Measurements from ENCODE around the gene DNAJC5.

Gene DNAJC5

GRCh38 chr20:63942969-63943807 lies 48.3 kb downstream of the DNAJC5 start:
- H4K20me1 ChIP-seq (ENCODE audit: insufficient read depth, low read length), result no peaks in the 10 kb centered on the region

GRCh38 chr20:63943808-63944077 lies 48.8 kb downstream of the DNAJC5 start:
- H3K36me3 ChIP-seq (ENCODE audit: insufficient read depth, low read length), result peaks cover 45% of the 10 kb centered on the region
- no peaks in the 10 kb centered on the region for H3K9me2 ChIP-seq (ENCODE audit: low read depth, low read length)
- TF ChIP-seq EZH2 (IDR thresholded peaks at IDR 0.05; ENCODE audit: borderline replicate concordance, low read length) (no peak), CTCF (IDR thresholded peaks at IDR 0.05; ENCODE audit: low read length) (no peak)
- no peak overlapping the region for H3K9ac ChIP-seq (ENCODE audit: low read length)
- H3K4me2 ChIP-seq (ENCODE audit: low read length), result no peak overlapping the region
- no peaks in the 10 kb centered on the region for H3K9me3 ChIP-seq (ENCODE audit: low read length)
- no peaks in the 10 kb centered on the region for H3K79me2 ChIP-seq (ENCODE audit: insufficient read depth, low read length)
- no peak overlapping the region for H3K27ac ChIP-seq (ENCODE audit: low read depth, low read length, poor library complexity, severe bottlenecking)
- no peaks in the 10 kb centered on the region for H3F3A ChIP-seq (ENCODE audit: insufficient read depth, low read length)
- no peaks in the 10 kb centered on the region for H4K20me1 ChIP-seq (ENCODE audit: insufficient read depth, low read length)
- H3K4me3 ChIP-seq (ENCODE audit: low read depth, low read length, poor library complexity, severe bottlenecking), result no peak overlapping the region
- H3K4me1 ChIP-seq (ENCODE audit: insufficient read depth, low read length, severe bottlenecking), result peaks cover 17% of the 10 kb centered on the region
- H3K27me3 ChIP-seq (ENCODE audit: insufficient read depth, low read length), result no peaks in the 10 kb centered on the region
- H2AFZ ChIP-seq (ENCODE audit: low read length), result no peak overlapping the region

More at GRCh38 chr20:63942969-63943807, 48.3 kb downstream of the DNAJC5 start:
- H3K36me3 ChIP-seq (ENCODE audit: insufficient read depth, low read length), result peaks cover 47% of the 10 kb centered on the region
- no peaks in the 10 kb centered on the region for H3K27me3 ChIP-seq (ENCODE audit: insufficient read depth, low read length)
- H3K27ac ChIP-seq (ENCODE audit: low read depth, low read length, poor library complexity, severe bottlenecking), result no peak overlapping the region
- H3K4me3 ChIP-seq (ENCODE audit: low read depth, low read length, poor library complexity, severe bottlenecking), result no peak overlapping the region
- H3K4me1 ChIP-seq (ENCODE audit: insufficient read depth, low read length, severe bottlenecking), result peaks cover 15% of the 10 kb centered on the region
- H3K9me2 ChIP-seq (ENCODE audit: low read depth, low read length), result no peaks in the 10 kb centered on the region
- H2AFZ ChIP-seq (ENCODE audit: low read length), result no peak overlapping the region
- TF ChIP-seq CTCF (IDR thresholded peaks at IDR 0.05; ENCODE audit: low read length), result no peak
- no peak for TF ChIP-seq EZH2 (IDR thresholded peaks at IDR 0.05; ENCODE audit: borderline replicate concordance, low read length)
- no peaks in the 10 kb centered on the region for H3K9me3 ChIP-seq (ENCODE audit: low read length)
- no peak overlapping the region for H3K9ac ChIP-seq (ENCODE audit: low read length)
- no peaks in the 10 kb centered on the region for H3F3A ChIP-seq (ENCODE audit: insufficient read depth, low read length)
- no peak overlapping the region for H3K4me2 ChIP-seq (ENCODE audit: low read length)
- H3K79me2 ChIP-seq (ENCODE audit: insufficient read depth, low read length), result no peaks in the 10 kb centered on the region

- TF ChIP-seq CTCF (IDR thresholded peaks at IDR 0.05; ENCODE audit: low read length) (no peak), EZH2 (IDR thresholded peaks at IDR 0.05; ENCODE audit: borderline replicate concordance, low read length) (no peak)
Measured at GRCh38 chr20:63944078-63944941, 49.4 kb downstream of the DNAJC5 start.

More at GRCh38 chr20:63944078-63944941, 49.4 kb downstream of the DNAJC5 start:
- no peak overlapping the region for H3K27ac ChIP-seq (ENCODE audit: low read depth, low read length, poor library complexity, severe bottlenecking)
- H3K4me1 ChIP-seq (ENCODE audit: insufficient read depth, low read length, severe bottlenecking), result peaks cover 23% of the 10 kb centered on the region
- no peaks in the 10 kb centered on the region for H3K9me2 ChIP-seq (ENCODE audit: low read depth, low read length)
- H3K4me3 ChIP-seq (ENCODE audit: low read depth, low read length, poor library complexity, severe bottlenecking), result no peak overlapping the region
- H3K4me2 ChIP-seq (ENCODE audit: low read length), result no peak overlapping the region
- H3K9me3 ChIP-seq (ENCODE audit: low read length), result no peaks in the 10 kb centered on the region
- peaks cover 40% of the 10 kb centered on the region for H3K36me3 ChIP-seq (ENCODE audit: insufficient read depth, low read length)
- H3K9ac ChIP-seq (ENCODE audit: low read length), result no peak overlapping the region
- H2AFZ ChIP-seq (ENCODE audit: low read length), result no peak overlapping the region
- H3K27me3 ChIP-seq (ENCODE audit: insufficient read depth, low read length), result no peaks in the 10 kb centered on the region
- H3K79me2 ChIP-seq (ENCODE audit: insufficient read depth, low read length), result no peaks in the 10 kb centered on the region
- H4K20me1 ChIP-seq (ENCODE audit: insufficient read depth, low read length), result no peaks in the 10 kb centered on the region
- H3F3A ChIP-seq (ENCODE audit: insufficient read depth, low read length), result no peaks in the 10 kb centered on the region
